Activated CD4-positive, alpha-beta T cell treated with anti-CD3 and anti-CD28 coated beads, Interleukin-2, amount 50 U/mL, for 24 hours (primary cell): ENCODE measurements around the gene RNASEH1.

Source experiments
- DNase-seq, 2 donors: peaks; one replicate each; pipeline ENCODE4 v3.0.0-alpha.2; 2020; ENCODE audit warnings: low read depth in 1 of 2, low spot score in 1 of 2

Gene RNASEH1

DNA sequence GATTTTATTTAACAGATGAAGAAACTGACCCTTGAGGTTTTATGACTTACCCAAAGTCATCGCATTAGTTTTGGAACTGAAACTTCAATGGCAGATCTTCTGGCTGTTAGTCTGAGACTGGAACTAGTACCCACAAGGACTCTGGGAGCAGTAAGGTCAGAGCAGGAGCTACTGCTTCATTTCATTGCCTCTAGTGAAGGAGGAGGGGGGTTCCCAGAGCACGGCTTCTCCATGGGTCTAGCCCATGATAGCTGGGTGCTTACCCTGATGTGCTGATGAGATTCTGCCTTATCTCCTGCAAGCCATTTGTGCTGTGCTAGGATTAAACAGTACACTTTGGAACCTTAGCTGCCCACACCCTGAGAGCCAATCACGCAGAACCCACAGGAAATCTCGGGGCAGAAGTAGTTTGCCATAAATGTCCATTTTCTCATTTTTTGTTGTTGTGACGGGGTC is 5.4 kb upstream of the RNASEH1 start:
- no peak for DNase-seq

- DNase-seq = peak in 1 of 2 donors; percentile 12
Measured at GRCh38 chr2:3557639-3558204, 411 bp downstream of the RNASEH1 start.

- no peak for DNase-seq
Measured at GRCh38 chr2:3553946-3554345, 4.2 kb downstream of the RNASEH1 start.

DNA sequence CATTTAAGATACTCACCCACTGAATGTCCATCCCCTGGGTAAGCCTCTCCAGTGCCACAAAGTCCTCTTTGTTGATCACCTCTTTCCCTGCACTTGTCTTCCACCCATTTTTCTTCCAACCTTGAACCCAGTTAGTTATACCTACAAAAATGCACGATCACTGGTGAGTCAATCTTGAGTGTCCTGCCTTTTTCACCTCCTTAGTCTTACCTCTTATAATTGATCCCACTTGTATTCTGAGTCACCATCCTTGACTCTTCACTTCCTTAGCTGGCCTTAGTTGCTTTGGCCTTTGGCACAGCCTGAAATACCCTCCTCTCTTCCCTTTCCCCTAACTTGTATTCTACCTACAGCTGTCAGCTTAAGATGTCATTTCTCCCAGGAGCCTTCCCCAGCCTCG is 10.2 kb downstream of the RNASEH1 start:
- no peak for DNase-seq

- DNase-seq = no peak
Measured at GRCh38 chr2:3545788-3546478, 12.2 kb downstream of the RNASEH1 start.

- no peak for DNase-seq
Measured at GRCh38 chr2:3543023-3543683, 15.0 kb downstream of the RNASEH1 start.

GRCh38 chr2:3542107-3542506 is 16.0 kb downstream of the RNASEH1 start:
- no peak for DNase-seq

- DNase-seq = no peak
Measured at GRCh38 chr2:3539836-3540235, 18.3 kb downstream of the RNASEH1 start.

DNA sequence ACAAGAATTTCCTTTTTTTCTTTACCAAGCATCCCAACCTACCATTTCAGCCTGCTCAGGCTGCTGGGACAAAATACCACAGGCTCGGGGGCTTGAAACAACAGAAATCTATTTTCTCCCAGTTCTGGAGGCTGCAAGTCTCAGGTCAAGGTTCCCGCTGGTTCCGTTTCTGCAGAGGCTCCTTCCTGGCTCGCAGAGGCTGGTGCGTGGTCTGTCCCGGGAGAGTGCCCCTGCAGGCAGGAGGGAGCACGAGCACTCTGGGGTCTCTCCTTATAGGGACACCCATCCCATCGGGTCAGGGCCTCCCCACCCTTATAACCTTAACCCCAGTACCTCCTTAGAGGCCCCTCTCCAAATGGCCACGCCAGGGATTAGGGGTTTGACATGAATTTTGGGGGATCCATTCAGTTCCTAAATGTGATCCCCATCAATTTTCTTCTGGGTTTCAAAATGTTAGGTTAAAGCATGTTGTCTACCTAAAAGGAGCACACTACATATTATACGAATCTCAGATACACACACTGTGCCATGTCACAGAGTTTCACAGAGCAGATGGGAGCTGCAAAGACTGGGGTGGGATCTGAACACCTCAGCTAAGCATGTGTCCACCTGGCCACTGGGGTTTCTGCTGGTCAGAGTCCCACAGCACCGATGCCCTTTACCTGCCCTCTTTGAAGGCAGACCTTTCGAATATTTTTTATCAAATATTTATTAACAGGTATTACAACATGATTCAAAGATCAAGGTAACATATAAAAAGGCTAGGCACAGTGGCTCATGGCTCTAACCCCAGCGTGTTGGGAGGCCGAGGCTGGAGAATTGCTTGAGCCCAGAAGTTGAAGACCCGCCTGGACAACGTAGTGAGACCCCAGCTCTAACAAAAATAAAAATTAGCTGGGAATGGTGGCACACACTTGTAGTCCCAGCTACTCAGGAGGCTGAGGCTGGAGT is 21.2 kb downstream of the RNASEH1 start:
- DNase-seq = no peak

DNA sequence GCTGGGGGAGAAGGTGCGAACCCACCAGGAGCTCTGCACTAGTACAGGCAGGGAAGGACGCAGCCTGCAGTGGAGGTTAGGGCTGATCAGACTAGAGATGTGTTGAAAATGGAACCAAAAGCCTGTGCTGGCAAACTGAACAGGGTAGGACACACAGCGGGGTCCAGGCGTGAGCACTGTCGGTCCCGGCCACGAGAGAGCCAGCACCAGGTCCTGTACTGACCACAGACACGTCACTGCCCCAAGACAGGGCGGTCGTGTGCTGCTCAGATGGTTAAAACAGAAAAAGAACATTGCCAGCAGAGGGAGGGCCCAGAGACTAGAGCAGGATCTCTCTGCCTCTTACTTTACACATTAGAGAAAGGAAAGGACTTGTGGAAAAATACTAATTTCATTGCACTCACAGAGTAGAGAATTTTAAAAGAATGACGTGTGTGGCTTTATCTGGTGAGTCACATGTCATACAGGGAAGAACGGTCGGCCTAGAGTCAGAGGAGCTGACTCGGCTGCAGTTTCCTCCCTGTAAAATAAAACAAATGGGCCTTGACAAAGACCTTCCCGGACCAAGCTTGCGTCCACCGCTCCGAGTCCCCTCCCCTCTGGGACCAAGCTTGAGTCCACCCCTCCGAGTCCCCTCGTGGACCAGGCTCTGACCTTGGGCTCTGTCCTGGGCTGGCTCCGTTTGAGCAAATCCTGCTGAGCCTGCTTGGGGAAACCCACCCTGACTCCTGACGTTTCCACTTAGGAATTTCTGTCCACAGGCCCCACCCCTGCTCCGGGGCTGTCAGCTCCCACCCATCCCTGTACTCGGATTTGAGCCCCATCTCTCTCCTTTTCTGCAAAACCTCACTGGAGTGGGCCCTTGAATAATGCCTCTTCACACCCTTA is 22.1 kb downstream of the RNASEH1 start:
- DNase-seq = no peak

GRCh38 chr2:3535467-3535793 is 22.7 kb downstream of the RNASEH1 start:
- no peak for DNase-seq

- no peak for DNase-seq
Measured at GRCh38 chr2:3534251-3534814, 23.8 kb downstream of the RNASEH1 start.

- DNase-seq = no peak
Measured at GRCh38 chr2:3533836-3534235, 24.3 kb downstream of the RNASEH1 start.

- DNase-seq = no peak
Measured at GRCh38 chr2:3532941-3533340, 25.2 kb downstream of the RNASEH1 start.

DNA sequence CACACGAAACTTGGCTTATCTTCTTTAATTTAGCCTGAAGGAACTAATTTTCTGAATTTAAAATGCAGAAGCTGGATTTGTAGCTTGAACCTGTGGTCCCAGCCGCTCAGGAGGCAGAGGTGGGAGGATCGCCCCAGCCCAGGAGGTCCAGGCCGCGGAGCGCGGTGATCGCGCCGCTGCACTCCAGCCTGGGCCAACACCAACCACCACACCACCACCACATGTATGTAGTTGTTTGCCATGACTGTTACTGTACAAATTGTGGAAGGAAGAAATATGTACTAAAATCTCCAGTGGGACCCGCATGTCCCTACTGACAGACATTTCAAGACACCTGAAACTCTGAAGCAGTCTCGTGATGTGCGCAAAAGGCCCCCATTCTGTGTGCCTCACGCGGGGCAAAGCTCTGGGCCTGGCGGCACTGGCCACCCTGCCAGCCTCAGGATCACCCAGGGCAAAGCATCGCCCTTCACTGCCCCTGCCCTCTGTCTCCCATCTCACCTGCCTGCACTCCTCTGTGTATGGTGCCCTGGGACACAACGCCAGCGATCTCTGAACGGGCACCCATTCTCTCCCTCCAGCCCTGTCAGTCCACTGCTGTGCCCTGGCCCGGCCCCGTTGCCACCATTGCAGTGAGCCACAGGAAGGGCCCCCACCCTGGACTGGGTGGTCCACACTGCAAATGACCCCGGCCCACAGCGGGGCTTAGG is 28.7 kb downstream of the RNASEH1 start:
- no peak for DNase-seq

- no peak for DNase-seq
Measured at GRCh38 chr2:3527886-3528785, 30.0 kb downstream of the RNASEH1 start.

DNA sequence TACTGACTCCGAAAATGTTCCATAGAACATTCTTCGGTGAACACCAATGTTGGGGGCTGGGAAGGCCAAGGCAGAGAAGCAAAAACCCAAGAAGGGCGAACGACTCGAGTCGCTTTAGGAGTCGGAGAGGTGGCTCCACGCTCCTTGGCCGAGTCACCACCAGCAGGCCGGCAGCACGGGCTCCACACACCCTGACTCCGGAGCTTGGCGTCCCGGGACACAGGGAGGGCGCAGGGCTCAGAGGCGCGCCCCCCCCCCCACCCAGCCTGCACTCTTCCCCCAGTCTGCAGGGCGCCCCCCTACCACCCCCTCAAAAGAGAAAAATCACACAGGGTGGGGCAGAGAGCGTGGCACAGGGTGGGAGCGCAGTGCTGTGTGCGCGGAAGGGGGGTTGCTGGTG is 31.3 kb downstream of the RNASEH1 start:
- DNase-seq = no peak

DNA sequence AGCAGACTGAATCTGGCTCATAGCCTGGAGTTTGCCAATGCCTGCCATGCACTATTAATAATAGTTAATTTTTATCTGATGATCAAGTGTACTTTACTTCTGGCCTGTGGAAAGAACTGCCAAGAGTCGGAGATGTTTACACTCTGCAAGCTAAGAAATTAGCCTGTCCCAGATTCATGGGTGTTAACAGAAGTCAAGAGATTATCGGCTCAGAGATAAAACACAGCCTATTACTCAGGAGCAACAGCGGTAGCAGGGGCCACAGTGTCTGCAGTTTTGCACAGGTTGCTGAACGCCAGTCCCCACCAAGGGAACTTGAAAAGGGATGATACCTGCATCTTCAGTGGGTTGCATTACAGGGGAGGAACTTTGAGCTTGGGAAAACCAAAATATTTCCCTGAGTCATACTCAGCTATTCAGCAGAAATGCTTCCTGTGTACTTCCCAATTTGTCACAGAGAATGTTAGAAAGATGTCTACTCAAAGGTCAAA is 34.5 kb downstream of the RNASEH1 start:
- DNase-seq = no peak
